Vagina (tissue), 2 donors: Measurements from ENCODE around the gene PRDM16. TPM values are rescaled to one million over a fixed set of nuclear protein-coding genes. Genes with fewer than 3 reads are reported as not detected.

Experiments
- DNase-seq, 2 donors: peaks; one replicate each; pipeline ENCODE4 v3.0.0-alpha.2; 2017; ENCODE audit errors: extremely low spot score in 2 of 2
- H3K27ac ChIP-seq: fragments of 200-600 bp; sonication (generic); one replicate; pipeline ENCODE4 v1.5.1; 2019
- H3K27me3 ChIP-seq: fragments of 200-600 bp; sonication (generic); one replicate; pipeline ENCODE4 v1.5.1; 2019
- H3K36me3 ChIP-seq, 2 donors: fragments of 200-600 bp; sonication (generic); one replicate each; pipeline ENCODE4 v1.5.1; 2017 to 2019
- H3K4me1 ChIP-seq: fragments of 200-600 bp; sonication (generic); one replicate; pipeline ENCODE4 v1.5.1; 2019
- H3K4me3 ChIP-seq, 2 donors: fragments of 200-600 bp; sonication (generic); 1 replicate in 1 of 2; 2 replicates in 1 of 2; pipeline ENCODE4 v1.5.1; 2016 to 2019
- H3K9me3 ChIP-seq: fragments of 200-600 bp; sonication (generic); one replicate; pipeline ENCODE4 v1.5.1; 2019
- CTCF ChIP-seq, 3 experiments: fragments of 450-650 bp in 2 of 3; fragments of 200-600 bp in 1 of 3; sonication (generic) in 1 of 3; IDR thresholded peaks; one replicate each; pipeline ENCODE4 v1.5.1; 2017 to 2019; ENCODE audit warnings: antibody characterized with exemption in 3 of 3, mild to moderate bottlenecking in 2 of 3, moderate library complexity in 2 of 3
- POLR2A ChIP-seq, 2 donors: fragments of 450-650 bp; IDR thresholded peaks; one replicate each; pipeline ENCODE4 v1.6.1; 2017; ENCODE audit warnings: antibody characterized with exemption in 2 of 2, mild to moderate bottlenecking in 2 of 2, moderate library complexity in 2 of 2
- POLR2AphosphoS5 ChIP-seq, 2 donors: sonication (generic); formaldehyde crosslinking; IDR thresholded peaks; one replicate each; pipeline ENCODE4 v1.9.0; 2017; ENCODE audit warnings: antibody characterized with exemption in 2 of 2, mild to moderate bottlenecking in 2 of 2, low read depth in 1 of 2; ENCODE audit not compliant: insufficient read depth in 1 of 2
- intact Hi-C: fragments of 100-400 bp; cut with DNase I; formaldehyde crosslinking; loops from one replicate; pipeline ENCODE4 v1.15.1; 2023
- total RNA-seq: library from RNA; depleted of rRNA; stranded (reverse); fragments of >200 nt; gene quantifications from one replicate; pipeline ENCODE4 v1.2.3, GENCODE V29; 2016

Gene PRDM16
- total RNA-seq, 1 donor from 2014 or later, result 3.9 TPM

DNA sequence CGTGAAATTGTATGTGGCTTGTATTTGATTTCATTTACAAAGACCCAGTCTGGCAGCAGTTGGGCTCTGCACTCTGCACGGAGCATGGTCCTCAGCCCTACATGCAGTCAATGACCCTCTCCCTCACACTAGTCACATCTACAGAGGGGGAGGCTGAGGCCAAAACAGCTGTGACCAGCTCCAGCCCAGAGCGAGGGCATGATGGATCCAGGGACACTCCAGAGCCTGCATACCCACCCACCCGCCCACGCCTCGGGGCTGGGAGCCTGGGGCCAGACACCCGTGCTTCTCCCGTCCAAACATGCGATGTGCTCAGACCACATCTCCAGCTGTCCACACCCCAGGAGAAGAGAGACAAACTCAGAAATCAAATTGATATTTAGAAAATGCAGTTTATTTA lies 14.0 kb upstream of the PRDM16 start:
- intact Hi-C loops, result no loop called here
- H3K4me3 ChIP-seq, result no peak overlapping the region
- no peak for DNase-seq
- H3K9me3 ChIP-seq, result no peaks in the 10 kb centered on the region
- H3K36me3 ChIP-seq, result no peaks in the 10 kb centered on the region
- no peak overlapping the region for H3K27ac ChIP-seq
- H3K4me1 ChIP-seq, result no peaks in the 10 kb centered on the region
- H3K27me3 ChIP-seq, result no peaks in the 10 kb centered on the region
- TF ChIP-seq CTCF (IDR thresholded peaks at IDR 0.05), result no peak
- no peak for TF ChIP-seq POLR2AphosphoS5 (IDR thresholded peaks at IDR 0.05; ENCODE audit: insufficient read depth in 1 of 2, low read depth in 1 of 2)
- no peak for TF ChIP-seq POLR2A (IDR thresholded peaks at IDR 0.05)

DNA sequence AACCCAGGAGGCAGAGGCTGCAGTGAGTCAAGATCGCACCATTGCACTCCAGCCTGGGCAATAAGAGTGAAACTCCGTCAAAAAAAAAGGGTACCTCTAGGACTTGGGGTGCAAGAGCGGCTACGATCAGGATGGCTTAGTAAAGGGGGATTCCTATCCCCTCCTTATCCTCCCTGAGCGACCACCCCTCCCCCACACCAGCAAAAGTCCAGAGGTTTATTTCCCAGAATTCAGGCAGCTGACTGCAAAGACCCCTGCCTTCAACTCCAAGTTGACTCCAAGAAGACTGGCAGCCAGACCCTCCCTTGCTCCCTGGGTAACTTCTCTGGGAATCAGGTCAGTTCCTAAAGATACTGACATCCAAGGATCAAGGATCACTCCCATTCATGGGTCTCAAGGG lies 12.4 kb upstream of the PRDM16 start:
- intact Hi-C loops, result no loop called here
- Histone ChIP-seq H3K27ac (no peak overlapping the region), H3K27me3 (no peaks in the 10 kb centered on the region), H3K9me3 (no peaks in the 10 kb centered on the region), H3K4me1 (no peaks in the 10 kb centered on the region), H3K4me3 (no peak overlapping the region), H3K36me3 (no peaks in the 10 kb centered on the region)
- TF ChIP-seq POLR2A (IDR thresholded peaks at IDR 0.05) (no peak), CTCF (IDR thresholded peaks at IDR 0.05) (no peak), POLR2AphosphoS5 (IDR thresholded peaks at IDR 0.05; ENCODE audit: insufficient read depth in 1 of 2, low read depth in 1 of 2) (no peak)
- no peak for DNase-seq

- intact Hi-C loops, result no loop called here
- DNase-seq, result no peak
- no peak overlapping the region for H3K4me3 ChIP-seq
- TF ChIP-seq POLR2A (IDR thresholded peaks at IDR 0.05), result no peak
- TF ChIP-seq POLR2AphosphoS5 (IDR thresholded peaks at IDR 0.05; ENCODE audit: insufficient read depth in 1 of 2, low read depth in 1 of 2), result no peak
- no peak for TF ChIP-seq CTCF (IDR thresholded peaks at IDR 0.05)
- H3K4me1 ChIP-seq, result peaks cover 8% of the 10 kb centered on the region
- H3K27ac ChIP-seq, result no peak overlapping the region
- peaks cover 7% of the 10 kb centered on the region for H3K27me3 ChIP-seq
- no peaks in the 10 kb centered on the region for H3K9me3 ChIP-seq
- H3K36me3 ChIP-seq, result no peaks in the 10 kb centered on the region
Measured at GRCh38 chr1:3058263-3059030, 10.6 kb upstream of the PRDM16 start.

- no peaks in the 10 kb centered on the region for H3K36me3 ChIP-seq
- no peak for TF ChIP-seq POLR2A (IDR thresholded peaks at IDR 0.05)
- TF ChIP-seq POLR2AphosphoS5 (IDR thresholded peaks at IDR 0.05; ENCODE audit: insufficient read depth in 1 of 2, low read depth in 1 of 2), result no peak
- no peak for TF ChIP-seq CTCF (IDR thresholded peaks at IDR 0.05)
- no peak overlapping the region for H3K27ac ChIP-seq
- DNase-seq, result no peak
- intact Hi-C loops, result no loop called here
- no peak overlapping the region for H3K4me3 ChIP-seq
- peaks cover 17% of the 10 kb centered on the region for H3K4me1 ChIP-seq
- H3K27me3 ChIP-seq, result peaks cover 15% of the 10 kb centered on the region
- no peaks in the 10 kb centered on the region for H3K9me3 ChIP-seq
Measured at GRCh38 chr1:3060127-3060526, 8.9 kb upstream of the PRDM16 start.
